ENCODE measurements around the gene TMEM178A.
A peak's percentile ranks its signal among the peaks of the same experiment; 100 is the strongest.

Gene TMEM178A

DNA sequence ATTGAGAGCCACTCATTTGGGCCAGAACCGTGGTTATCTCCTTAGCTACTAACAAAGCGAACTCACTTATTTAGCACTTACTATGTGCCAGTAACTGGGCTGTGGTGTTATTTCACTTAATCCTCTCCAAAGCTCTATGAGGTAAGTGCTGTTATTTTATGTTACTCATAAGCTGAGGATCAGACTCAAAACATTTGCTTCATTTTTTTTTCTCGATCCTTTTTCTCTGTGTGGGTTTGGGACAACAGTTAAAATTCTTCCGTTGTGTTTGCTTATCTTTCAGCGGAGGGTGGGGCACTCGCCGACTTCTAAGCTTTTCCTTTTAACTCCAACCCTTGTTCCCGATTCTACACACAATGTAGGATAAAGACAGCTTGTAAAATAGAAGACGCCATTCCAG is 52.8 kb downstream of the TMEM178A start:
- DNase-seq: no peak

DNA sequence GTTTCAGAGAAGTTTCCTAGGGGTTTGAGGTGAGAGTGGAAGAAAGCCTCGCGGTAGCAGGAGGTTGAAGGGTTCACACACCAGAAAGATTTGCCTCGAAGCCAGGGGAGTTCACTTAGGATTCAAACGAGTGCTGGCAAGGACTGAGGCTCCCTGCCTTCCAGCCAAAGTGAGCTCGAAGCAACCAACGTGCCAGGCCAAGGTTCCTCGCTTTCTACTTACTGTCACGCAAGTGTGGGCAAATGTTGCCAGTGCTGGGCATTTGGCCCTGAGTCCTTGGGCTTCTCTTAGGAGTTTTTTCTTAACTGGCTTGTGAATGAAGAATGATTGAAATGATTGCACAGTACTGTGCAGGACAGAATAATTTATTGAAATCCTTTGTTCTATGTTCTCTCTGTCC is 53.6 kb downstream of the TMEM178A start:
- DNase-seq: no peak

DNA sequence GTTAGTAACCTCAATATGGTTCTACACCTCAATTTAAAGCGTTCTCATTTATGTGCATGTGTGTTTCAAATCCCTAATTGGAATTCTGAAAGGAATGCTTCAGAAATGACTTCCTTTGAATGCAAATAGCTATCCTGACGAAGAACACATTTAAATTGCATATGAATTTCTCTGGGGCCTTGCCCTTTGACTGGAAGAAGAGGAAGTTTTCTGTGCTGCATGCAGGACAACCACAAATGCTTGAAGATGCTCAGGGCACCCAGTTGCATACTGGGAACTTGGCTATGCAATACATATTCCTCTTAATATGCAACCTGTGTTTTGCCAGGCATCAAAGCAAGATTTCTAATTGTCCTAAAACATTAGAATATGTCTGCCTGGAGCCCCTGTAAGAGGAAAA is 55.3 kb downstream of the TMEM178A start:
- DNase-seq: no peak

DNA sequence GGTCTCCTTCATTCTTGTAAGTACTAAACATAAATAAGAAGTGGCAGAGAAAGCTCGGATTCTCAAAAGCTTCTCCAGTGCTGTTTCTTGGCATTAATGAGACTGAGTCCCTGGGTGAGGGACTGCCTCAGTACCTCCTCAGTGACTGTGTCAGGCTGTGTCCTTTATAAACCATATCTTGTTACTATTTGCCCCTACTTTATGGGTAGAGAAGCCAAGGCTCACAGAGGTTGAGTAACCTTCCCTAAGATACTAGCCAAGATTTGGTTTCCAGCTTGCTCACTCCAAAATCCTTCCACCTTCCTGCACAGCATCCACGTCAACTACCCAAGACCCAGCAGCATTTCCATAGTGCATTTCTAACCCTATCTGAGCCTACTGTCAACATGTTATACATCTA is 57.8 kb downstream of the TMEM178A start:
- no peak for DNase-seq

DNA sequence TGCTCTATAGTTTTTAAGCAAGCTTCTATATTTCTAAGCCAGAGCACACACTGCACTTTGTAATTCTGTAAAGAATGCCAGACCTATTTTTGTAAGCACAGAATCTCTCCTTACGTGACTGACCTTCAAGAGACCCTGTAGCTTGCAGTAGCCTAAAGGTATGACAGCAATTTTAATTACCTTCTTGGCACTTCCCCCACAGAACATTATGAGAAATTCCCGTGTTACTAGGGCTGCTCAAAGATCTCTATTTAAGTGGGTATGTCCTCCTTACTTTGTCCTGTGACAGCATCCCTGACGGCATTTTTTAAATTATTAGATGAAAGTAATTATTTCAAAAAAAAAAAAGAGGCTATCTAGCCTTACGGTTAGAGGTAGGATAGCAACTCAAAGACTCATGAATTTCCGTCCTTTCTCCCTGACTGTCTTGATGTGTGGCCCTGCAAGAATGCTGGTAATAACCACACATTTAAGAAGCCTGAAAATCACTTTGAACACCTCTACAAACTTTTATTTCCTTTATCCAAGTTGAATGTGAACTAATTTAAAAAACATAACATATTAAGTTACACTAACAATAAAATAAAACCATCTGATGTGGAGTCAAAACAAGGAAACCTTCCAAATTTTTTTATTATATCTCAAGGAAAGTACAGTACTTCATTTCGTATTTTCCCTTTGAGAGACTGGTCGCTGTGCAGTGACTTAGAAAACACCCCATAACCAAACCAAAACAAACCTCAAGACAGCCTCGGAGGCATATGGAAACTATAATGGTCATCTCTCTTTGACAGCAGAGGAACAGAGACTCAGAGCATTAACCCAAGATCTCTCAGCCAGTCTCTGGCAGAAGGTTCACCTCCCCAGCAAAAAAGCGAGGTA is 58.5 kb downstream of the TMEM178A start:
- DNase-seq: peak; percentile 79

DNA sequence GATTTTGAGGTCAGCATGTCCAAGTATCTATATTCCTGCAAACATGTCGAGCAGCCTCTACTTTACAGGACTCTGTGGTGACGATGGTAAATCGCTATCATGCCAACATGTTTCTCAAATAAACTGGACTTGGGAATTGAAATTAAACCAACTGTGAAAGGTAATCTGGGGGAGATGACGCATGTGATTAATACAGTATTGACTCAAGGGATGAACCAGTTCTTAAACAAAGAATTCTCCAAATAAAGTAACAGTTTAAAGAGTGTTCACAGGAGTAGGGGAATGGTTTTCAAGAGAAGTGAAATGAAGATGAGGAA is 59.1 kb downstream of the TMEM178A start:
- DNase-seq: no peak

DNA sequence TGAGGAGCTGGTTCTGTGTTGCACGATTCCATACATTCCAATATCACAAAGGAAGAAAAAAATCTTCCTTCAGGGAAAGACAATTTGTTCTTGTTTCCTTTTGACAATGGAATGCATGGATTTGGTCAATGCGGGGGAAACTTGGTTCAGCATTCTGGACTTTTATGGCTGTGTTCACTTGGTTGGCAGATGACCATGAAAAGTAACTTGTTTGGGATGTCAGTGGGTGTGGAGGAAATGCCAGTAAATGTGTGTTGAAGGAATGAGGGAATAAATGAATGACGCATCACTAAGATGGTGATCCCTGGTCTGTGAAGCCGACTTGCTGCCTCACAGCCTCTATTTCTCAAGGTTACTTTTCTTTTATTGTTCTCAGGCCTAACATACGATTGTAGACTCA is 59.7 kb downstream of the TMEM178A start:
- DNase-seq: peak; percentile 82

DNA sequence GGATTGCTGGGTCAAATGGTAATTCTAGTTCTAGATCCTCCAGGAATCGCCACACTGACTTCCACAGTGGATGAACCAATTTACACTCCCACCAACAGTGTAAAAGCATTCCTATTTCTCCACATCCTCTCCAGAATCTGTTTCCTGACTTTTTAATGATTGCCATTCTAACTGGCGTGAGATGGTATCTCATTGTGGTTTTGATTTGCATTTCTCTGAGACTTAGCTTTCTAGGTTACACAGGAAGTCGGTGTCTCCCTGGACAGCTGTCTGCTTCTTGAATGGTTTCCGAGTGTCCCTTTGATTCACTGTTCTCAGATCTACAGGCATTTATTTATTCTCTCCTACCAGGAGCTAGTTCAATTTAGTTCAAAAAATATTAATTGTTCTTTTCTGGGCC is 62.4 kb downstream of the TMEM178A start:
- DNase-seq: peak; percentile 47

DNA sequence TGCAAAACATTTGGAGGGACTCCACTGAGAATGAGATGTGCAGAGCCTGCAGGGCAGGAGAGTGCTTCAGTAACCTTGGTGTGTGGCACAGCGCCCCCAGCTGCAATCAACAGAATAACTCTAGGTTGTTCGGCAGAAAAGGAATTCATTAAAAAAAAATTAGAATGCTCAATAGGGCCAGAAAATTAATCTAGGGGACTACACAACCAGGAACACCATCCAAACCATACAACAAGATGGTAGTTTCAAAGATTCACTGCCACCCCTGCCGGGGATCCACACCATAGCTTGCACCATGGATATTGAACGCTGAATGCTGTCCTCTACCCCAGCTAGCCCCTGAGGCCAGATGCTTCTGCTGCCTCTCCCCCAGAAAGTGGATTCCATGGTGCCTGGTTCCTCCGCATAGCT is 63.2 kb downstream of the TMEM178A start:
- DNase-seq: peak; percentile 47

DNA sequence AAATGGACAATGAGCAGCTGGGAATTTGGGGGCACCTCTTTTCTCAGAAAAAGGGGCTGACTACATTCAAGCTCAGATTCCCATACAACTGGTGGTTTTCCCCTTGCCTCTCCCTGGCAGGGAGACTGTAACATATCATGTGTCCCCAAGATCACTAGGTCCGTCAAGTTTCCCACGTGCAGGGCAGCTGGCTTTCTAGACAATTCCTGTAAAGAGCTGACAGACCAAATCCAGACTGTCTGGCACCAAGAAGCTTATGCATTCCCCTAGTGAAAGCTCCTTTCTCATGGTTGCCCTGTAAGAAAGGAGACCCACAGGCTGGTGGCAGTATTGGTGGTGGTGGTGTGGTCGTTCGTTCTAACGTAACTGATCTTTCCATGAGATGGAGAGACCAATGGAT is 64.6 kb downstream of the TMEM178A start:
- DNase-seq: no peak

DNA sequence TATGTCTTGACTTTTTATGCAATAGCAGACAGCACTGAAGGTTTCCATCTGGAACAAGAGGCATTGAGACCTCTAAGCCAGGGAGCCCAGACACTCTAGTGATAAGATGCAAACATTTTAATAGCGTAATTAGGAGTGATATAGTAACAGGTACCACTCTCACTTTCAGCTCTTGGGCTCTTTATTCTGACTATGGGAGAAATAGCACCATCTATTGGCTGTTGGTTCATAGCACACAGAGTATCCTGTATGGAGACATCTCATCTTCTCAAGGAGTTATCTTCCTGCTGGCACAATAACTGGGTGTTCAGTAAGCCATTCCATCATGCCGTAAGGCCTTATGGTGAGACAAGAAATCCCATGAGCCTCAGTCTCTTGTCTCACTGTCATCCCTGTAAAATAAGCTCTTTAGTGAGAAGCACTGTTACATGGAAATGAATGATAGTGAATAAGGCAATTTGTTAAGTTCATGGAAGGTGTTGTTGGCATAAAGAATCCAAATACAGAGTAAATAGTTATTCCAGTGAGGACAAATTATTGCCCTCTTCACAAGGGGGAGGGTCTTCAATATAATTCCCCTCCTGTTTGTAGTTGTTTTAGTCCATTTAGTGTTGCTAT is 65.1 kb downstream of the TMEM178A start:
- no peak for DNase-seq

DNA sequence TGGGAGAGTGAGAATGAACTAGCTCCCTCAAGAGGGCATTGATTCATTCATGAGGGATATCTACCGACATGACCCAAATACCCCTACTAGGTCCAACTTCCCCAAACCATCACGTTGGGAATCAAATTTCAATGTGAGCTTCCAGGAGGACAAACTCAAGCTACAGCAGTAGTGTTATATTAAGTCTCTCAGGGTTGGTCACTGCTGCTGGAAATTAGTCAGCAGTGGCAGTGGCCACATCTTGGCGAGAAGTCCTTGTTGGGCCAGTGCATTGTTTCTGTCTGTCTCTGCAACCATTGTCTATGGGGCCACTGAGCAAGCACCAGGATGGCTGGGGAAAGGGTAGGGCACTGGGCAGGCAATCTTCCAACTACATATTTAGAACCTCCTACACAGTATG is 65.8 kb downstream of the TMEM178A start:
- DNase-seq: no peak

DNA sequence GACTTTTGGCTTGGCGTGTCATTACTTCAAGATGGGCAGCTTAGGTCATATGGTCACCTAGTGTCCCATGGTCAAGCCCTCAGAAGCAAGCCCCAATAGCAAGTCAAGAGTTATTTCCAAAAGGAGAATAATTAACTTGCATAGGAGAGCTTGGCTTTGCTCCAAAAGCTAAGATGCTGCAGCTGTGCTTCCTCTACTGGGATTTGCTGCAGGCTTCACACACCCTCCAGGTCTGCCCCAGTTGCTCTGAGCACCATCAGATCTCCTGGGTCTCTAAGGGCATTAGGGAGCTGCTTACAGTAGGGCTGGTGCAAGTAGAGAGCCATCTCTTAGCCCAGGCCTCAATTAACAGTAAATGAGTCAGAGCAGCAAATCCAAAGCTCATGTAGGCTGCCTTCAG is 66.8 kb downstream of the TMEM178A start:
- no peak for DNase-seq

DNA sequence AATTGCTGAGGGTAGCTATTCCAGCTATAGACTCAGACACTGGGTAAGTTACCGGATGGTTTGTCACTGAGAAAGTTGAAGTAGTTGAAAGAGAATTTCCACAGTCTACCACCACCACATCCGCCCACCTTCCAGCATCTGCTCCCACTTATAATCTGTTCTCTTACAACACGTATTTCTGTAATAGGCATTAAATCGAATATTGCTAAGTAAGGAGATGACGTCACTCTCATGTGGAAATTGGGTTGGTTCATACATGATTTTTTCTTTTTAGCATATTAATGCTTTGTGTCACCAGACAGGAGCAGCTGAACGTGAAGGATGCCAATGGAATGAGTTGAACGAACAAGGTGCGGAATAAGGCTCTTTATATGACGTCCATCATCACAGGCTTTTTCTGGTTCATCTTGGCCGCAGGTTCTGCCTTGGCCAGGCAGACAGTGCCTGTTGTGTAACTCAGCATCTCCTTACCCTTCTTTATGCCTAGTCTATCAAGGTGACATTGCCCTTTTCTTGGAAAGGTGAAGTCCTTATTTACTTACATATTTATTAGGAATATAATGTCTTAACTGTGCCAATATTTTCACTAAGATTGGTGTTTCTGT is 67.5 kb downstream of the TMEM178A start:
- peak; percentile 78 for DNase-seq

DNA sequence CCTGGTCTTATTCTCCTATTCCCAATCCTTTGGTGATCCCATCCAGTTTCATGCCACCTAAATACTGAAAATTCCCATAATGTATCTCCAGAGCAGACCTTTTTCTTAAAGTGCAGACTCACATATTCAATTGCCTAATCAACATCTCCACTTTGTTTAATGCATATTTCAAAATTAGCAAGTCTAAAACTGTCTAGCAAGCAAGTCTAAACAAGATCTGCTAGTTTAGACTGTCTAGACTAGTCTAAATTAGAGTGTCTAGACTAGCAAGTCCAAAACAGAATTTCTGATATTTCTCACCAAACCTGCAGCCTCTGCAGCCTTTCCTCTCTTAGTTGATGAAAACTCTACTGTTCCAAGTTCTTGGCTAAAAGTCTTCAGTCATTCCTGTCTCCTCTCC is 68.7 kb downstream of the TMEM178A start:
- DNase-seq: no peak

DNA sequence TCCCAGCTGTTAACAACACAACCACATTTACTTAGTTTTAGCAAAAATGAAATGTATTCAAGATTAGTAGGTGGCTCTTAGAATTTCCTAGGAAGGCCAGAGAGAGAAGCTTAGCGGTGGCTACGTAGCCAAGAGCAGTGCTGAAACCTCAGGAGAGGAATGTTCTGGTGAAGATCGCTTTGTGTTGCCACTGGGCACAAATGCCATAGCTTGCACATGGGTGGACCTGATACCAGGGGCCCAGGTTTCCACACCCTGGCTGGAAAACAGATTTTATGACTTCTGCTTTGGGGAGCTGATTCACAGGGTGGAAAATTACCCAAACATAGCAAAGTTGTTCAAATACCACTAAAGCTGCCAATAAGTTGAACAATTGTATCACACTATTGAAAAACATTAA is 69.9 kb downstream of the TMEM178A start:
- no peak for DNase-seq

DNA sequence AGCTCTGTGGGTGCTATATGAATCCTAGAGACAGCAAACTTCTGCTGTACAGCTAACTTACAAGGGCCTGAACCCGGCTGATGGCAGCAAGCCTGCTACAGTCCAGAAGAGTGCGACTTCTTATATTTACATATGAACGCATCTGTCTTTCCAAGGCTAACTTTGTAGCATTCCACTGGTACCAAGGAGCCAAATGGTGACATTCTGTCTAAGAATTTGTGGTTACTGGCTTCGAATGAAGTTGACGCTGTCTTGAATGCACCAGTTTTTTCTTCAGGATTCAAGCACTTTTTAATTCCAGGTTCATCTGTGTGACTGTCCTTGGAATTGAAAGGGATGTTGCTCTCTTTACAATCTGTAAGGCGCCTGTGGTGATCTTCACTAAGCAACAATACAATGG is 70.9 kb downstream of the TMEM178A start:
- DNase-seq: peak; percentile 97

DNA sequence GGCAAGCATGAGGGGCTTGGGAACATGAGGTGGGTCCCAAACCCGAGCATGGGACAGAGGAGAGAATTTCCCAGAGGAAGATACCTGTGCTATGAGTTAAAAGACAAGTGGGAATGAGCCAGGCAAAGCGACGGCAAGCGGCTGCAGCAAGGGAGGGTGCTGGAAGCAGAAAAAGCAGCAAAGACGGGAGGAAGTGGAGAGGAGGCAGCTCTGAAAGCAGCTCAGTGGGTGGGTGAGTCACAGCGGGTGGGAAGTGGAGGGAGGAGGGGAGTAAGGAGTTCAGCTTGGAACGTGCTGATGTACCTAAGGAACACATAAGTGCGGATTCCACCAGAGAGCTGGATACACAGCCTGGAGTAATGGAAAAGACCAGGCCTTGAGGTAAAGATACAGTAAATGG is 71.9 kb downstream of the TMEM178A start:
- DNase-seq: peak; percentile 92

DNA sequence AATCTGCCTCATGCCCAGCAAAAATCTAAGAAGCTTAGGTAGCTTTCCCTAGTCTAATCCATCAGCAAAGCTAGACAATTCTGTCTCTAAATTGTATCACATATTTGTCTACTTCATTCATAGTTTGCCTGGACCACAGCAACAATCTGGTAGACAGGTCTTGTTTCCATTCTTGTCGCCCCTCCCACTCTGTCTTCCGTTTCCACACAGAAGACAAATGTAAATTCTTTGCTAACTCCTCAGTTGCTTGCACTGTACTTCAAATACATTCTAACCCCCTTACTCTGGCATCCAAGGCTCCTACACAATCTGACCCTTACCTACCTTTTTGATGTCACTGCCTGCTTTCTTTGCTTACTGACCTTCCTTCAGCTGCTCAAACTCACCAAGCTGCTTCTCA is 73.2 kb downstream of the TMEM178A start:
- peak; percentile 77 for DNase-seq

DNA sequence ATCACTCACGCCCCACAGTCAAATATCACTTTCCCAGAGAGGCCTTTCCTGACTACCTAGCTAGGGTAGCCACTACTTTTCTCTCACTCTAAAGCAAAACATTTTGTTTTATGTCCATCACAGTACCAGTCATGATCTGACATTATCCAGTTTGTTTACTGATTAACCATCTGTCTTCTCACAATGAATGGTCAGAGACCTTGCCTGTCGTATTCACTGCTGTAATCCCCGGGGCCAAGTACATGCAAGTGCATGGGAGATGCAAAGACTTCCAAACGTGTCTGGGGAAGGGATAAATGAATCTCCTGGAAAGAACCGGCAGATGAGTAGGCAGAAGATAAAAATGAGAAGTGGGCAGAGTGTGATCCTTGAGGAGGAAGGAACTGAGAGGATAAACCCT is 73.7 kb downstream of the TMEM178A start:
- DNase-seq: no peak

DNA sequence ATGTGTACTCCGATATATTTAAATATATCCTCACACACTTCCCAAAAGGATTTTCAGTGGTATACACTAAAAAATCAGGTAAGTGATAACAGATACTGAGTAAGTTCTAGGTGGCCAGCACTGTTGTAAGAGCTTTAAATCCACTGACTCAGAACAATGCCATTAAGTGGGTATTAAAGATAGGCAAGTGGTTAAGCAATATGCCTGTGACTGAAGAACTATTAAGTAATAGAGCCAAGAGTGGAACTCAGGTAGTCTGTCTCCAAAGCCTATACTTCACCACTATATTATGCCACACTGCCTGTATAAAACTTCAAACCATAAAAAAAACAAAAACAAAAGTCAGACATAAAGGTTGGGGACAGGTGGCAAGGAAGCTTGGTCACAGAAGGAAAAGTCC is 76.2 kb downstream of the TMEM178A start:
- DNase-seq: no peak

DNA sequence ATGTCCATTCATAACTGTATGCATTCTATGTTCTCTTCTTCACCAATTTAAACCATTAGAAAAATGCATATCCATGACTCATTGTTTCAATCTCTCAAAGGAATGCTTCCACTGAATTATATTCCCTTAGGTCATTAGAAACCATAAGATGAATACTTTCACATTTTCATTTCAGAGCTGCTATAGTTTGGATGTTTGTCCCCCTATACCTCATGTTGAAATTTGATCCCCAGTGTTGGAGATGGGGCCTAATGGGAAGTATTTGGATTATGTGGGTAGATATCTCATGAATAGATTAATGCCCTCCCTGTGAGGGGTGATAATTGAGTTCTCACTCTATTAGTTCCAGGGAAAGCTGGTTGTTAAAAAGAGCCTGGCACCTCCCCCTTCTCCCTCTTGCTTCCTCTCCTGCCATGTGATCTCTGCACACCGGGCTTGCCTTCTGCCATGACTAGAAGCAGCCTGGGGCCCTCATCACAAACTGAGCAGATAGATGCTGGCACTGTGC is 77.6 kb downstream of the TMEM178A start:
- DNase-seq: peak; percentile 87

DNA sequence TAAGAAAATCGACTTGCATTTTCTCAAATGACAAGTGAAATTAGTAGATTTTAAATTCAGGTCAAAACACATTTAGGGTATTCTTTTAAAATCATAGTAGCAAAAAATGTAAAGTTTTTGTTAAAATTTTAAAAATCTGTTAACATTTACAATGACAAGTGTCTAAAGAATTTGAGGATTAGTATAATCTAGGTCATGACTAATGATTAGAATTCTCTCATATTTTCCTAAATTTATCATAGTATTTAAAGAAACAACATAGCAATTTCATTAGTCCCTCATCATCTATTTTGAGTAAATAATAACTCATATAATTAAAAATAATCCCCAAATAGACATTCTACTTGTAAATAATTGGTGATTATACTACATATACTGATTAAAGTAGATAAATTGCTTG is 89.7 kb downstream of the TMEM178A start:
- DNase-seq: peak; percentile 29

DNA sequence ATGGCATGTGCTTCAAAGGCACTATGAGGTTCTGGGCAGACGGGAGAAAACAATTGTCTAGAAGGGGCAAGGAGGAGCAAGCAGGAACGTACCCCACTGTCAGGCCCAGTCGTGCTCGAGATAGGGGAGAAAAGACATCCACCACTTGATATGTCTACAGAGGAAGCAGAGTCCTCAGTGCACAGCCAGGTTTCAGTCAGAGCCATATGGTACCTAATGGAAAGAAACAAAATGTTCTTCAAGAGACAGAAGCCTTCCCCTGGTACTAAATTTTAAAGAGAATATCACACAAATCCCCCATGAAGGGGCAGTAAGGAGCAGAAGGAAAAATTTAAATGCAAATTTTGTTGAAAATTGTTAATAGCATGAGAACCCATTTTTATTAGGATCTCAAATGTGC is 91.4 kb downstream of the TMEM178A start:
- no peak for DNase-seq

Measured in fibroblast of skin of right biceps (primary cell).